Kidney epithelial cell (primary cell): ENCODE measurements around the gene TBC1D4. TPM values are rescaled to one million over a fixed set of nuclear protein-coding genes. Genes with fewer than 3 reads are reported as not detected.
"Not testable (repeated sequence)": the region's sequence is repeated elsewhere in the genome, so short reads cannot be mapped to it uniquely, and the experiment has no call there.

ENCODE experiments used
- DNase-seq: peaks from one replicate; pipeline ENCODE4 v3.0.0-alpha.2; 2010; ENCODE audit warnings: low read depth
- H3K27me3 ChIP-seq: 2 replicates; pipeline ENCODE4 v1.6.0; 2011; ENCODE audit warnings: low read length; ENCODE audit not compliant: control insufficient read depth, insufficient read depth
- H3K36me3 ChIP-seq: 2 replicates; pipeline ENCODE4 v1.5.1; 2011; ENCODE audit warnings: low read length; ENCODE audit not compliant: control insufficient read depth, insufficient read depth
- H3K4me3 ChIP-seq: 2 replicates; pipeline ENCODE4 v1.5.1; 2011; ENCODE audit warnings: low read depth, mild to moderate bottlenecking, control low read depth, low read length
- total RNA-seq: library from RNA; depleted of rRNA; stranded (reverse); fragments of >200 nt; gene quantifications from 2 replicates; pipeline ENCODE4 v1.2.3, GENCODE V29; 2015
- TF ChIP-seq, protein P1 (sequence below): IDR thresholded peaks from 2 replicates; pipeline ENCODE4 v1.5.1; 2011; ENCODE audit warnings: mild to moderate bottlenecking, moderate library complexity, low read length, control low read depth, inconsistent platforms; ENCODE audit not compliant: insufficient read depth, poor library complexity, severe bottlenecking

TBC1D4 gene
- total RNA-seq, 1 donor from 2014 or later = 8.6 TPM

GRCh38 chr13:75279834-75280369, 202.1 kb downstream of the TBC1D4 start:
- Histone ChIP-seq H3K4me3 (no peak overlapping the region), H3K36me3 (no peaks in the 10 kb centered on the region), H3K27me3 (no peaks in the 10 kb centered on the region)
- TF ChIP-seq, protein P1, sequence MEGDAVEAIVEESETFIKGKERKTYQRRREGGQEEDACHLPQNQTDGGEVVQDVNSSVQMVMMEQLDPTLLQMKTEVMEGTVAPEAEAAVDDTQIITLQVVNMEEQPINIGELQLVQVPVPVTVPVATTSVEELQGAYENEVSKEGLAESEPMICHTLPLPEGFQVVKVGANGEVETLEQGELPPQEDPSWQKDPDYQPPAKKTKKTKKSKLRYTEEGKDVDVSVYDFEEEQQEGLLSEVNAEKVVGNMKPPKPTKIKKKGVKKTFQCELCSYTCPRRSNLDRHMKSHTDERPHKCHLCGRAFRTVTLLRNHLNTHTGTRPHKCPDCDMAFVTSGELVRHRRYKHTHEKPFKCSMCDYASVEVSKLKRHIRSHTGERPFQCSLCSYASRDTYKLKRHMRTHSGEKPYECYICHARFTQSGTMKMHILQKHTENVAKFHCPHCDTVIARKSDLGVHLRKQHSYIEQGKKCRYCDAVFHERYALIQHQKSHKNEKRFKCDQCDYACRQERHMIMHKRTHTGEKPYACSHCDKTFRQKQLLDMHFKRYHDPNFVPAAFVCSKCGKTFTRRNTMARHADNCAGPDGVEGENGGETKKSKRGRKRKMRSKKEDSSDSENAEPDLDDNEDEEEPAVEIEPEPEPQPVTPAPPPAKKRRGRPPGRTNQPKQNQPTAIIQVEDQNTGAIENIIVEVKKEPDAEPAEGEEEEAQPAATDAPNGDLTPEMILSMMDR = no peak
- no peak for DNase-seq

- not testable (repeated sequence) for DNase-seq, H3K36me3 ChIP-seq, H3K4me3 ChIP-seq, H3K27me3 ChIP-seq
These were observed 208.3 kb downstream of the TBC1D4 start for GRCh38 chr13:75273695-75274094.

DNA sequence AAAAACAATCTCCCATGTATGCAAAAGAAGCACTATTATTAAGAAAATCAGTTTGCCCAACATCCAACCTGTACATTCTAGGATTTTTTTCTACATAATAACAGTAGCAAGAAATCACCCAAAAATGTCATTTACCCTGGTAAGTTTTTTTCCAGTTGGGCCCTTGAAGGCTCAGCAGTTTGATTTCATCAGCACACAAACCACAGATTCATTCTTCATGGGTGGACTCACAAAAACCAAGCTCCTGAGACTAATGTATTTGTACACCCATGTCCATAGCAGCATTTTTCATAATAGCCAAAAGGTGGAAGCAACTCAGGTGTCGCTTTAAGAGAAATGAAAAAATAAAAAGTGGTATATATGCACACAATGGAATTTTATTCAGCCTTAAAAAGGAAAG, 210.1 kb downstream of the TBC1D4 start:
- H3K4me3 ChIP-seq = no peak overlapping the region
- H3K27me3 ChIP-seq = no peaks in the 10 kb centered on the region
- TF ChIP-seq, protein P1 = no peak
- no peak for DNase-seq
- no peaks in the 10 kb centered on the region for H3K36me3 ChIP-seq

GRCh38 chr13:75268481-75268880, 213.5 kb downstream of the TBC1D4 start:
- not testable (repeated sequence) for DNase-seq

DNA sequence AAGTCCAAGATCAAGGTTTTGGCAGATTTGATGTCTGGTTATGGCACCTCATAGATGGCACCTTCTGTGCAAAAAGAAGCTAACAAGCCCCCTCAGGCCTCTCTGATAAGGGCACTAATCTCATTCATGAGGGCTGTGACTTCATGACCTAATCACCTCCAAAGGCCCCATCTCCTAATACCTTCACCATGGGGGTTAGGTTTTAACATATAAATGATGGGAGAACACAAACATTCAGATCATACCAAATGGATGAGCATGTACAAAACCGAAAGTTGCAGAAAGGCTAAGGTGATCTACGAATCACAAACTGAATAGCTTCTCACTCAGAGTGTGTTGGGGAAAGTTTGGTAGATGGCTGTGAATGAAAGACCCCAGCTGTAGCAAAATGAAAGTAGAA, 217.4 kb downstream of the TBC1D4 start:
- Histone ChIP-seq H3K36me3 (no peaks in the 10 kb centered on the region), H3K27me3 (no peaks in the 10 kb centered on the region), H3K4me3 (no peak overlapping the region)
- DNase-seq = no peak
- TF ChIP-seq, protein P1 = no peak

More at GRCh38 chr13:75268481-75268880, 213.5 kb downstream of the TBC1D4 start:
- not testable (repeated sequence) for H3K36me3 ChIP-seq, H3K4me3 ChIP-seq, H3K27me3 ChIP-seq

DNA sequence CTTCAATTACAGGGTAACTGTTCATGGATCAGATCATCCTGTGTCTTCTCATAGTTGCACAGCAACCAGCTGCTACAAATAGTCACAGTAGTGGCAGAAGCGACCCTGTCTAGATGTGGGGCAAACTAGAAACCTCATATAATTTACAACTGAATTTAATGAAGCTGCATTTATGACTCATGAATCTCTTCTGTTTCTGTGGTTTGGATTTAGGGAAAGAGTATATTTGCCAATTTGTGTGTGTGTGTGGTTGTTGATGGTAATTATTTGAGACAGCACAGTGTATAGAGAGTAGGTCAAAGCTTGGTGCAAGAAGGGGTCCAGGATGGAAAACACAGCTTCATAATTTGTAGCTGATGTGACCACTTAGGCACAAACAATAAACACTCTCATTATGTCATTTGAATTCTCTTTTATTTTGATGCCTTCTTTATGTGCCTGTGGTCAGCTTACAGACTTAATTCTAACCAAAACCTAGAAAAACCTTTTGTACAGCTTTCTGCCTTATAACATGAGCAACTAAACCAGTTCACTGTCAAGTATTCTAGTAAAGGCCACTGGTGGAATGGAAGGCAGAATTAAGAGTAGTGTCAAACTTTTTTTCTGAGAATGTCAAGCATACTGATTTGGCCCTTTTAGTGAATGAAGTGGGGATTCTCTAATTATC, 218.1 kb downstream of the TBC1D4 start:
- Histone ChIP-seq H3K36me3 (no peaks in the 10 kb centered on the region), H3K27me3 (no peaks in the 10 kb centered on the region), H3K4me3 (no peak overlapping the region)
- TF ChIP-seq, protein P1 = no peak
- DNase-seq = no peak
